Prostate gland (tissue), 2 donors: Measurements from ENCODE around the gene PIEZO2.

Source experiments
- POLR2A ChIP-seq: fragments of 450-650 bp; IDR thresholded peaks from one replicate; pipeline ENCODE4 v1.6.1; 2016; ENCODE audit warnings: antibody characterized with exemption, mild to moderate bottlenecking
- POLR2AphosphoS5 ChIP-seq: sonication (generic); formaldehyde crosslinking; IDR thresholded peaks from one replicate; pipeline ENCODE4 v1.6.1; 2017; ENCODE audit warnings: antibody characterized with exemption
- TF ChIP-seq, protein P1 (sequence below), 4 experiments: fragments of 200-600 bp in 2 of 4; fragments of 450-650 bp in 2 of 4; sonication (generic) in 2 of 4; IDR thresholded peaks; 1 replicate in 3 of 4; 2 replicates in 1 of 4; pipeline ENCODE4 v1.5.1; 2016 to 2019; ENCODE audit warnings: antibody characterized with exemption in 4 of 4, mild to moderate bottlenecking in 2 of 4, moderate library complexity in 2 of 4

DNA sequence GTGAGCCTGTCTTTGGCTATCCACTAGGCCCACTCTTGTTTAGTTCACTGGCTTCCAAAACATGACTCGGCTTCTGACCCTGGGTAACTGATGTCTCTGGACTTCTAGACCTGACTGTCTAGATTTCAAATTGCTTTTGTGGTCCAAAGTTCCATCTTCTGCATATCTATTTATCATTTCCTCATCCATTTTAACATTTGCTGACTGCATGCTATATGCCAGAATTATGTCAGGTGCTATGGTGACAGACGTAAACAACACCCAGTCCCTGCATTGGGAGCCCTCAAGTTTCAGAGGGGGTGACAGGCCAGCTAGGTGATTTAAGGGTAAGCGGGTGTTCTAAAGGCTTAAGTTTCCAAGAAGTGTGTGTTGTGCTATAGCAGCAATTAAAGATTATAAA is 140.9 kb downstream of the PIEZO2 start:
- TF ChIP-seq, protein P1, sequence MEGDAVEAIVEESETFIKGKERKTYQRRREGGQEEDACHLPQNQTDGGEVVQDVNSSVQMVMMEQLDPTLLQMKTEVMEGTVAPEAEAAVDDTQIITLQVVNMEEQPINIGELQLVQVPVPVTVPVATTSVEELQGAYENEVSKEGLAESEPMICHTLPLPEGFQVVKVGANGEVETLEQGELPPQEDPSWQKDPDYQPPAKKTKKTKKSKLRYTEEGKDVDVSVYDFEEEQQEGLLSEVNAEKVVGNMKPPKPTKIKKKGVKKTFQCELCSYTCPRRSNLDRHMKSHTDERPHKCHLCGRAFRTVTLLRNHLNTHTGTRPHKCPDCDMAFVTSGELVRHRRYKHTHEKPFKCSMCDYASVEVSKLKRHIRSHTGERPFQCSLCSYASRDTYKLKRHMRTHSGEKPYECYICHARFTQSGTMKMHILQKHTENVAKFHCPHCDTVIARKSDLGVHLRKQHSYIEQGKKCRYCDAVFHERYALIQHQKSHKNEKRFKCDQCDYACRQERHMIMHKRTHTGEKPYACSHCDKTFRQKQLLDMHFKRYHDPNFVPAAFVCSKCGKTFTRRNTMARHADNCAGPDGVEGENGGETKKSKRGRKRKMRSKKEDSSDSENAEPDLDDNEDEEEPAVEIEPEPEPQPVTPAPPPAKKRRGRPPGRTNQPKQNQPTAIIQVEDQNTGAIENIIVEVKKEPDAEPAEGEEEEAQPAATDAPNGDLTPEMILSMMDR (IDR thresholded peaks at IDR 0.05): no peak
- TF ChIP-seq POLR2A (no peak), POLR2AphosphoS5 (no peak)
